GM23248 (cell line): ENCODE results near the gene IL17C. TPM values are rescaled to one million over a fixed set of nuclear protein-coding genes. Genes with fewer than 3 reads are reported as not detected.

Experiments used
- DNase-seq: peaks from one replicate; pipeline ENCODE4 v3.0.0-alpha.2; 2015
- H2AFZ ChIP-seq: fragments of 200-600 bp; sonication (generic); 2 replicates; pipeline ENCODE4 v1.6.1; 2016; ENCODE audit warnings: antibody characterized with exemption
- H3F3A ChIP-seq: fragments of 200-600 bp; sonication (generic); 2 replicates; pipeline ENCODE4 v1.6.1; 2016; ENCODE audit warnings: mild to moderate bottlenecking, antibody characterized with exemption, mixed run types; ENCODE audit not compliant: insufficient read depth
- H3K27ac ChIP-seq: fragments of 200-600 bp; sonication (generic); 2 replicates; pipeline ENCODE4 v1.5.1; 2016; ENCODE audit warnings: mild to moderate bottlenecking
- H3K27me3 ChIP-seq: fragments of 200-600 bp; sonication (generic); replicated peaks from 2 replicates; pipeline ENCODE4 v1.6.1; 2016; ENCODE audit warnings: mild to moderate bottlenecking; ENCODE audit not compliant: insufficient read depth
- H3K36me3 ChIP-seq: fragments of 200-600 bp; sonication (generic); 2 replicates; pipeline ENCODE4 v1.6.1; 2016; ENCODE audit warnings: low read depth, mild to moderate bottlenecking
- H3K4me1 ChIP-seq: fragments of 200-600 bp; sonication (generic); 2 replicates; pipeline ENCODE4 v1.6.1; 2016; ENCODE audit warnings: mild to moderate bottlenecking; ENCODE audit not compliant: insufficient read depth
- H3K4me2 ChIP-seq: fragments of 200-600 bp; sonication (generic); one replicate; pipeline ENCODE4 v1.6.1; 2016; ENCODE audit warnings: mild to moderate bottlenecking; ENCODE audit not compliant: unreplicated experiment
- H3K4me3 ChIP-seq: fragments of 200-600 bp; sonication (generic); 2 replicates; pipeline ENCODE4 v1.5.1; 2016; ENCODE audit warnings: mild to moderate bottlenecking
- H3K79me2 ChIP-seq: fragments of 200-600 bp; sonication (generic); 2 replicates; pipeline ENCODE4 v1.6.1; 2016; ENCODE audit warnings: mild to moderate bottlenecking; ENCODE audit not compliant: insufficient read depth
- H3K9ac ChIP-seq: fragments of 200-600 bp; sonication (generic); 2 replicates; pipeline ENCODE4 v1.6.1; 2016; ENCODE audit warnings: mild to moderate bottlenecking
- H3K9me2 ChIP-seq: fragments of 200-600 bp; sonication (generic); 2 replicates; pipeline ENCODE4 v1.6.1; 2016; ENCODE audit warnings: mixed run types, mild to moderate bottlenecking, moderate library complexity; ENCODE audit not compliant: insufficient read depth
- H3K9me3 ChIP-seq: fragments of 200-600 bp; sonication (generic); one replicate; pipeline ENCODE4 v1.6.1; 2017; ENCODE audit warnings: low read depth
- H4K20me1 ChIP-seq: fragments of 200-600 bp; sonication (generic); 2 replicates; pipeline ENCODE4 v1.6.0; 2016; ENCODE audit not compliant: insufficient read depth
- EZH2 ChIP-seq: fragments of 200-600 bp; sonication (generic); IDR thresholded peaks from 2 replicates; pipeline ENCODE4 v1.6.1; 2018; ENCODE audit warnings: antibody characterized with exemption, mild to moderate bottlenecking; ENCODE audit not compliant: insufficient read depth, poor library complexity, severe bottlenecking
- EZH2phosphoT487 ChIP-seq: fragments of 200-600 bp; sonication (generic); IDR thresholded peaks from 2 replicates; pipeline ENCODE4 v1.6.1; 2018; ENCODE audit warnings: antibody characterized with exemption, moderate library complexity, mild to moderate bottlenecking, low read depth; ENCODE audit not compliant: insufficient read depth
- WGBS, 2 experiments: methylation state at CpG; one replicate each; pipeline ENCODE4 v1.1.6; 2015 to 2017; ENCODE audit warnings: low lambda C conversion rate in 2 of 2, low coverage in 1 of 2; ENCODE audit errors: missing lambda C conversion rate in 2 of 2; 5-methylcytosine and 5-hydroxymethylcytosine counted together
- in situ Hi-C: fragments of 300-500 bp; cut with MboI; formaldehyde crosslinking; loops from 2 replicates; pipeline ENCODE4 v1.15.0; 2020
- polyA plus RNA-seq: library from polyadenylated mRNA; unstranded; fragments of >200 nt; fragmentation: Nextera tagmentation; extraction: Ambion mirVana; gene quantifications from 2 replicates; pipeline ENCODE4 v1.2.1, GENCODE V29; 2016
- total RNA-seq: library from RNA; depleted of rRNA; stranded (reverse); fragments of >200 nt; shearing (Covaris generic); gene quantifications from 2 replicates; pipeline ENCODE4 v1.2.3, GENCODE V29; 2014

Gene IL17C
- total and polyA plus RNA-seq, 2 experiments from 2014 or later = not detected

DNA sequence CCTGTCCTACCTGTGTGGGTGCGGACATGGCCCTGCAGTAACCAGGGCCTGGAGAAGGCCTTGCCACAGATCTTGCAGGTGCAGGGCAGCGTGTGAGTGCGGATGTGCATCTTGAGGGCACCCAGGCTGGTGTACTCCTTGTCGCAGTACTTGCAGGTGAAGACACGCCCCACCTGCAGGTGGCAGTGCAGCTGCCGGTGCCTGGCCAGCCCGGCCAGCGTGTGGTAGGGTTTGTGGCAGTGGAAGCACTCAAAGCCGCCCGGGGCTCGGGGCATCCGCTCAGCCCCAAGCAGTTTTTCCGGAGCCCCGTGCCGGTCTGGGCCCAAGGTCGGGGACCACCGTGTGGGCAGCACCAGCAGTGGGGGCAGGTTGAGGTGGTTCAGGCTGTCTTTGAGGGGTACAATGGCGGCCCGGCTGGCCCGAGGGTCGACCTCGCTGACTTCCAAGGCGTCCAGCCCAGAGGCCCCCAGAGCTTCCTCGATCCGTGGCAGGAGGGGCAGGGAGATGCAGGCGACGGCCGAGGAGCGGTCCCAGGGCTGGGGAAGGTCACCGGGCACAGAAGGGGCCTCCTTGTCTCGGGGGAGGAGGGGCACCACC lies 42.8 kb downstream of the IL17C start:
- 49 to 55% methylated on average over 28 to 30 of the region's 31 CpGs for WGBS, 2 experiments
- H3K27me3 ChIP-seq = 0 out of 2 replicates have a peak, but pooled peaks cover 8% of the 10 kb centered on the region
- no peaks in the 10 kb centered on the region for H3K9me3 ChIP-seq
- in situ Hi-C loops = no loop called here
- H3K4me1 ChIP-seq = no peaks in the 10 kb centered on the region
- H3K79me2 ChIP-seq = no peaks in the 10 kb centered on the region
- H3F3A ChIP-seq = no peaks in the 10 kb centered on the region
- TF ChIP-seq EZH2phosphoT487 (no peak), EZH2 (no peak)
- no peaks in the 10 kb centered on the region for H3K36me3 ChIP-seq
- DNase-seq = no peak
- H3K9me2 ChIP-seq = no peaks in the 10 kb centered on the region
- H3K27ac ChIP-seq = no peak overlapping the region
- no peaks in the 10 kb centered on the region for H4K20me1 ChIP-seq
- H3K9ac ChIP-seq = no peak overlapping the region
- no peak overlapping the region for H3K4me3 ChIP-seq
- H3K4me2 ChIP-seq = no peak overlapping the region
- no peak overlapping the region for H2AFZ ChIP-seq

DNA sequence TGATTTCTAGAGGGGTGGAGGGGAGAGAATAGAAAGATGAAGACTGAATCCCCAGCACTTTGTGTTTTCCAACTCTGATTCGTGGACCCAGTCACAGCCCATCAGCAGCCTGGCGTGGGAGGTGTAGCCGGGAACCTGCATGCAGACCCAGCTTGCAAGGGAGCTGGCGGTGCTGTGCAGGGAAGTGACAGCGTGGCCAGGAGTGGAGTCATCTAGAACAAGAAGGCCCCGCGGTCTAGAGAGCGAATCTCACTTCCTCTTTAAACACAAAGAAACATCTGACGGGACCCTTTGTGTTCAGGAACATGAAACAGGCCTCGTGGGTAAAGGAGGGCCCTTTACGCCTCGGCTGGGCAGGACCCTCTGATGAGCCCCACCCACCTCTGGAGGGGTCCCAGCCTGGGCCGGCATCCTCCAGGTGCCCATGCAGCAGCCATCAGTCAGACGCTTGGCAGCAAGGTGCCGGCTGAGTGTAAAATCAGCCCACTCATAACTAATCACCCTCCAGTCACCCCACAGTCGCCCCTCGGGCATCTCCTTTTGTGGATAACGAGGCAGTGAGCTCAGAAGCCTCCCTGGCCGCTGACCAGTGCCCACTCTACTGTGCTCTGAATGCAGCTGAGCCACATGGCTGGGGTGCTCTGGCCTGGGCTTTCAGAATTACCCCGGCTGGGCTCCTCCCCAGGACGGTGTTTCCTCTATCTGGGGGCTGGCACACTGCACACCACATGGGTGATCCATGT lies 43.5 kb downstream of the IL17C start:
- WGBS, 2 experiments = 15 to 16% methylated on average over 20 to 21 of the region's 21 CpGs
- DNase-seq = peak; percentile 57
- in situ Hi-C loops = no loop called here

DNA sequence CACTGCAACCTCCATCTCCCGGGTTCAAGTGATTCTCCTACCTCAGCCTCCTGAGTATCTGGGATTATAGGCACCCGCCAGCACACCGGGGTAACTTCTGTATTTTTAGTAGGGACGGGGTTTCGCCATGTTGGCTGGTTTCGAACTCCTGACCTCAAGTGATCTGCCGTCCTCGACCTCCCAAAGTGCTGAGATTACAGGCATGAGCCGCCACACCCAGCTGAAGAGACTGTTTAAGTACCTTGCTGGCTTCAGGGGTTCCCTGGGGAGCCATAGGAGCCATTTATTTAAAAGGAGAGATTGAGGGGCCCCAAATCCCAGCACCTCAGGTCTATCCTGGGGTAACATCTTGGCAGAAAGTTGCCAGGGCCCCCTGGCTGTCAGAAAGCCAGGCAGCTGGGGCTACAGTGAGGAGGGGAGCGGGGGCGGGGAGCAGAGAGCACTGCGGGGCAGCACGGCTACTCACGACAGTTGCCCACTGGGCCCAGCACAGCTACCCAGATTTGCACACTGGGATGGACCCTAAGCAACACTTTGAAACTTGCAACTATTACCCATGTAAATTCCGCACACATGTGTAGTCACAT lies 46.3 kb downstream of the IL17C start:
- Histone ChIP-seq H3K9ac (no peak overlapping the region), H3K4me1 (no peaks in the 10 kb centered on the region), H3K4me3 (no peak overlapping the region), H3K36me3 (no peaks in the 10 kb centered on the region), H3K27me3 (peaks cover 18% of the 10 kb centered on the region), H4K20me1 (no peaks in the 10 kb centered on the region), H3F3A (no peaks in the 10 kb centered on the region), H3K27ac (no peak overlapping the region), H2AFZ (no peak overlapping the region), H3K79me2 (no peaks in the 10 kb centered on the region), H3K9me2 (no peaks in the 10 kb centered on the region), H3K4me2 (peak overlapping the region; percentile 8), H3K9me3 (no peaks in the 10 kb centered on the region)
- no peak for TF ChIP-seq EZH2phosphoT487
- TF ChIP-seq EZH2 = no peak
- WGBS, 2 experiments = 56% methylated on average over 15 of the region's 15 CpGs
- DNase-seq = no peak
- in situ Hi-C loops = no loop called here

More for the DNA sequence above, 43.5 kb downstream of the IL17C start:
- Histone ChIP-seq H3K79me2 (no peaks in the 10 kb centered on the region), H3K36me3 (no peaks in the 10 kb centered on the region), H3K4me1 (no peaks in the 10 kb centered on the region), H3K4me2 (no peak overlapping the region), H3K9me3 (no peaks in the 10 kb centered on the region), H3K9ac (no peak overlapping the region), H3K4me3 (no peak overlapping the region), H4K20me1 (no peaks in the 10 kb centered on the region), H3F3A (no peaks in the 10 kb centered on the region), H2AFZ (no peak overlapping the region), H3K9me2 (no peaks in the 10 kb centered on the region), H3K27ac (no peak overlapping the region), H3K27me3 (0 out of 2 replicates have a peak, but pooled peaks cover 8% of the 10 kb centered on the region)
- no peak for TF ChIP-seq EZH2
- TF ChIP-seq EZH2phosphoT487 = no peak

DNA sequence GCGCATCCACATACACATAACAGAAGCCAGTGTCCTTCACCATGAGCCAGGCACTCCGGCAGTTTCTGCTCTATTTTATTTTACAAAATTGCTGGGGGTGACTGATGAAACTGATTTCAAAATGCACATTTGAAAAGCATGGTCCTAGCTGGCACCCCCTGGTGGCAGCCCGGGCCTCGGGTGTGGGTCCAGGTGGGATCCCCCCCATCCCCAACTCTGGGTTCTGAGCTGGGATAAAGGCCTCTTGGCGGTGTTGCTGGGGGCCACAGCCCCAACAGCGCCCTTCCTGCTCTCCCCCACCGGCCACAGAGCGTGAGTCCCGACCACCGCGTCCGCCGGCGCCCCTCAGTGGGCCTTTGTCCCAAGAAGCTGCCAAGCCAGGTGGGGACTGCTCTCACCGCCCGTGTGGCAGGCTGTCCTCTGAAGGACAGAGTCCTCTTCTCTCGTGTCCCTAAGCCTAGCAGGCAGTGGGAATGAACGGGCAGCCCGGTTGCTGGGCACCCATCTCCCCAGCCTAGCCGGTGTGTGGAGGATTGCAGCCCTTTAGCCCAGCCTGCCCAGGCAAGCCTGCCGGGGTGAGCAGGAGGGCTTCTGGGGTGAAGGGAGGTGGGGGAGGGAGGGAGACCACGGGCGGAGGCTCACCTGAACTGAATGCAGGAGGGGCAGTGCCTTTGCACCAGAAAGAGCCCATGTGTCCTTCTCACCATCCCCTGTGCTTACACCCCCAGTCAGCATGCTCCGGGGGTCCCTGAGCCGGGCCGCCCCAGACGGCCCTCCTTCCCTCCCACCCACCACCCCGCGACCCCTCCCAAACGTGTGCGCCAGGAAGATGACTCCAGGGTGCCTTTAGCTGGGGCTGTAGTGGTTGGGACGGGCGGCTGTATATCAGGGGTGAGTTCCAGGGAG lies 47.0 kb downstream of the IL17C start:
- TF ChIP-seq EZH2 = no peak
- no peak for TF ChIP-seq EZH2phosphoT487
- DNase-seq = peak; percentile 86
- H3K79me2 ChIP-seq = no peaks in the 10 kb centered on the region
- H2AFZ ChIP-seq = peak overlapping the region; percentile 42
- in situ Hi-C loops = no loop called here
- WGBS, 2 experiments = 3 to 6% methylated on average over 30 to 33 of the region's 33 CpGs
- peaks cover 18% of the 10 kb centered on the region for H3K27me3 ChIP-seq
- H4K20me1 ChIP-seq = no peaks in the 10 kb centered on the region
- H3K9me2 ChIP-seq = no peaks in the 10 kb centered on the region
- no peak overlapping the region for H3K9ac ChIP-seq
- no peaks in the 10 kb centered on the region for H3K9me3 ChIP-seq
- peak overlapping the region; percentile 49 for H3K4me2 ChIP-seq
- H3K36me3 ChIP-seq = no peaks in the 10 kb centered on the region
- no peaks in the 10 kb centered on the region for H3K4me1 ChIP-seq
- peak overlapping the region; percentile 59 for H3K4me3 ChIP-seq
- no peaks in the 10 kb centered on the region for H3F3A ChIP-seq
- H3K27ac ChIP-seq = no peak overlapping the region
